Vein endothelial cell (primary cell): ENCODE results near the gene ZSWIM7. TPM values are rescaled to one million over a fixed set of nuclear protein-coding genes. Genes with fewer than 3 reads are reported as not detected.

Source experiments
- total RNA-seq: library from RNA; depleted of rRNA; stranded (reverse); fragments of >200 nt; gene quantifications from 2 replicates; pipeline ENCODE4 v1.2.3, GENCODE V29; 2012

Gene ZSWIM7
- total RNA-seq, result 11.0 and 16.0 TPM in 2 replicates

GRCh38 chr17:15999141-15999973 lies at the start of gene ZSWIM7, which contains the start of gene TTC19:
ZSWIM7 (minus strand) TSS chr17:15999704; CDS start chr17:15999594, 110 bp downstream.
TTC19 (plus strand) TSS chr17:15999824; CDS start chr17:15999849, 25 bp downstream.

GRCh38 chr17:15944759-15945526 lies 54.6 kb downstream of the ZSWIM7 start, which contains the start of gene ADORA2B:
ADORA2B (plus strand) TSS chr17:15945130; CDS start chr17:15945249, 119 bp downstream.

Other genes with a start within 250 kb of the ZSWIM7 start
- 5.5 and 7.5 TPM in 2 replicates for gene ADORA2B, start 54.6 kb downstream of the ZSWIM7 start, total RNA-seq
- 41.4 and 61.7 TPM in 2 replicates for gene TTC19, start 120 bp upstream of the ZSWIM7 start, total RNA-seq
- 115 and 166 TPM in 2 replicates for gene NCOR1, start 215.8 kb upstream of the ZSWIM7 start, total RNA-seq
- gene PIGL, start 217.5 kb upstream of the ZSWIM7 start, total RNA-seq, result 26.3 and 27.1 TPM in 2 replicates